Measurements from ENCODE around the gene NCKAP5. TPM values are rescaled to one million over a fixed set of nuclear protein-coding genes. Genes with fewer than 3 reads are reported as not detected.

Gene NCKAP5
- total RNA-seq, 1 experiment from 2014 or later, result 3.2 TPM

DNA sequence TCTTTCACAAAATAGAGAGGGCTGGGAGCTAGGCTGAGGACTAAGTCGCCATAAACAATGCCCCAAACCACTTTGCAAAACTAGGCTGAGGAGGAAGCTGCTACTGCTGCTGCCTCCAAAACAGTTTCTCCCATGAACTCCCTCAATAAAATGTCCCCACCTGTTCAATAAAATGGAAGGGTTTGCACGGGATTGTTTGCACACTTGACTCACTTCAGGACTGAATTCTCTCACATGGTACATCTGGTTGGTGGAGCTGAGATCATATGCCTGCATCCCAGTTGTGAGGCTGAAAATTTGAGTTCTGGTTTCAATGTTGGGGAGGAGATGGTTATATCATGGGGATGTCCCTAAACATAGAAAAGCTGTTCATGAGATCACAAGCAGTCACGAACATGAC lies 26.5 kb downstream of the NCKAP5 start:
- ChIA-PET POLR2A (ENCODE audit: unreplicated experiment) (no interaction called here), CTCF (interaction anchor here (0.7 kb wide), 1 partner anchor 26 kb away, joined by 3 read pairs; no protein-coding TSS in a partner anchor)
- Histone ChIP-seq H3K9ac (ENCODE audit: low read length) (no peak overlapping the region), H3K79me2 (ENCODE audit: low read length) (no peaks in the 10 kb centered on the region), H3K36me3 (ENCODE audit: low read depth, low read length) (no peaks in the 10 kb centered on the region), H2AFZ (ENCODE audit: low read length) (no peak overlapping the region), H3K27ac (ENCODE audit: low read length) (peak overlapping the region; percentile 5; the same call in 1 of the 2 replicates), H3K9me2 (replicated peaks; ENCODE audit: low read length) (no peaks in the 10 kb centered on the region), H3F3A (ENCODE audit: low read length, unreplicated experiment) (no peaks in the 10 kb centered on the region), H3K9me3 (ENCODE audit: low read length) (no peaks in the 10 kb centered on the region), H3K4me1 (ENCODE audit: insufficient read depth, low read length) (0 out of 2 replicates have a peak, but pooled peaks cover 6% of the 10 kb centered on the region), H3K4me2 (ENCODE audit: low read length) (no peak overlapping the region), H3K27me3 (ENCODE audit: low read length) (no peaks in the 10 kb centered on the region), H4K20me1 (ENCODE audit: low read length) (no peaks in the 10 kb centered on the region), H3K4me3 (ENCODE audit: low read length) (no peak overlapping the region)
- ATAC-seq (peak; percentile 73), DNase-seq (peak; percentile 52)
- intact Hi-C loops (cut with micrococcal nuclease), result no loop called here
- no TSS peak for BruUV-seq (replicated peaks)
- no peak for TF ChIP-seq CTCF (conservative IDR thresholded peaks at IDR 0.05; ENCODE audit: low read depth, low read length)
- TF ChIP-seq EZH2phosphoT487 (IDR thresholded peaks at IDR 0.05; ENCODE audit: borderline replicate concordance, low read length), result no peak
- no peak for TF ChIP-seq EZH2 (IDR thresholded peaks at IDR 0.05; ENCODE audit: low read length, unreplicated experiment)

DNA sequence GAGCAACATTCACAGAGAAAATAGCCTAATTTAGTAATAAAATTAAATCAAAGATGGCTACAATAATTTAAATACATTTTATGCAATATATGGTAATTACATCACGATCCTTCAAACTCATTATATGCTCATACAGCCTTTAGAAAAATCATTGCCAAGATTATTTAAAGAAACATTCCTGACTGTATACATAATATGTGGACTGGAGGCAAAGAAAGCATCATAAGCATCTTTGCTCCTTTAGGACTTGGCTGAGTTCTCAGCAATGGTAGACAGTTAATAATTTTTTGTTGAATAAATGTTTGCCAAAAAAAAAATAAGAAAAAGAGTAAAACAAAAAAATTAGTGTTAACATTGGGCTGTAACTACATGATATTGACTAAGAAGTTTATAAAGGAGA lies 26.9 kb downstream of the NCKAP5 start:
- no TSS peak for BruUV-seq (replicated peaks)
- Histone ChIP-seq H3K4me1 (ENCODE audit: insufficient read depth, low read length) (0 out of 2 replicates have a peak, but pooled peaks cover 6% of the 10 kb centered on the region), H3K9ac (ENCODE audit: low read length) (no peak overlapping the region), H4K20me1 (ENCODE audit: low read length) (no peaks in the 10 kb centered on the region), H3K9me3 (ENCODE audit: low read length) (no peaks in the 10 kb centered on the region), H3K36me3 (ENCODE audit: low read depth, low read length) (no peaks in the 10 kb centered on the region), H3K27ac (ENCODE audit: low read length) (peak overlapping the region; percentile 5; the same call in 1 of the 2 replicates), H3K27me3 (ENCODE audit: low read length) (no peaks in the 10 kb centered on the region), H3K4me2 (ENCODE audit: low read length) (no peak overlapping the region), H3K79me2 (ENCODE audit: low read length) (no peaks in the 10 kb centered on the region), H3F3A (ENCODE audit: low read length, unreplicated experiment) (no peaks in the 10 kb centered on the region), H3K9me2 (replicated peaks; ENCODE audit: low read length) (no peaks in the 10 kb centered on the region), H2AFZ (ENCODE audit: low read length) (no peak overlapping the region), H3K4me3 (ENCODE audit: low read length) (no peak overlapping the region)
- POLR2A ChIA-PET (ENCODE audit: unreplicated experiment), result no interaction called here
- DNase-seq (no peak), ATAC-seq (no peak)
- TF ChIP-seq CTCF (conservative IDR thresholded peaks at IDR 0.05; ENCODE audit: low read depth, low read length) (no peak), EZH2 (IDR thresholded peaks at IDR 0.05; ENCODE audit: low read length, unreplicated experiment) (no peak), EZH2phosphoT487 (IDR thresholded peaks at IDR 0.05; ENCODE audit: borderline replicate concordance, low read length) (no peak)
- CTCF ChIA-PET, result interaction anchor here (0.7 kb wide), 1 partner anchor 26 kb away, joined by 3 read pairs; no protein-coding TSS in a partner anchor
- intact Hi-C loops (cut with micrococcal nuclease), result no loop called here

DNA sequence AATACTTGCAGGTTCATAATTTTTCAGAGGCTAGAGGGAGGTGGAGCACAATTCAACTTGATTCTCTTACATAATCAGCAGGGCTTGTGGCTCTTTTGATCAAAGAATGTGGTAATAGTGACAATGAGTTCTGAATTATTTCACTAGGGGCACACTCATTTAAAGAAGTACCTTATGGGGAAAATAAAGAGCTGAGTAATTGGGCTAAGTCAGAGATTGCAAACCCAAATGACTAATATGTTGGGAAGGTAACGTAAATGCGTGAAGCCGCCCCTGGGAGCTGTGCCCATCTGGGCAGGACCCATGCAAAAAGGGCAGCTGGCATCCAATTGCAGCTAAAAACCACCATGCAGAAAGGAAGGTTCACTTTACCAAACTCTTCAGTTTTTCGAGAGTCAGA lies 35.3 kb downstream of the NCKAP5 start:
- Histone ChIP-seq H3K4me2 (ENCODE audit: low read length) (peak overlapping the region; percentile 49), H4K20me1 (ENCODE audit: low read length) (no peaks in the 10 kb centered on the region), H3K4me3 (ENCODE audit: low read length) (peak overlapping the region; percentile 10; the same call in 1 of the 2 replicates), H3K4me1 (ENCODE audit: insufficient read depth, low read length) (peaks cover 16% of the 10 kb centered on the region), H3K27ac (ENCODE audit: low read length) (peak overlapping the region; percentile 52), H3K36me3 (ENCODE audit: low read depth, low read length) (no peaks in the 10 kb centered on the region), H3K27me3 (ENCODE audit: low read length) (no peaks in the 10 kb centered on the region), H3K9me2 (replicated peaks; ENCODE audit: low read length) (no peaks in the 10 kb centered on the region), H3K9ac (ENCODE audit: low read length) (no peak overlapping the region), H3F3A (ENCODE audit: low read length, unreplicated experiment) (no peaks in the 10 kb centered on the region), H2AFZ (ENCODE audit: low read length) (peak overlapping the region; percentile 41), H3K9me3 (ENCODE audit: low read length) (no peaks in the 10 kb centered on the region), H3K79me2 (ENCODE audit: low read length) (no peaks in the 10 kb centered on the region)
- ATAC-seq, result peak; percentile 100
- POLR2A ChIA-PET (ENCODE audit: unreplicated experiment), result interaction anchor here (0.7 kb wide), 1 partner anchor 11 kb away, joined by 3 read pairs; no protein-coding TSS in a partner anchor
- intact Hi-C loops (cut with micrococcal nuclease), result no loop called here
- TF ChIP-seq EZH2phosphoT487 (IDR thresholded peaks at IDR 0.05; ENCODE audit: borderline replicate concordance, low read length) (no peak), CTCF (conservative IDR thresholded peaks at IDR 0.05; ENCODE audit: low read depth, low read length) (peak; percentile 51)
- BruUV-seq (replicated peaks), result no TSS peak
- peak; percentile 93 for DNase-seq
- CTCF ChIA-PET, result interaction anchor here (0.6 to 1.1 kb wide), 8 partner anchors 24 to 311 kb away, joined by 3 to 6 read pairs (median 3); no protein-coding TSS in a partner anchor

All from PC-3 (cell line).